Hematopoietic multipotent progenitor cell (in vitro differentiated cells): Measurements from ENCODE around the gene TROAP. TPM values are rescaled to one million over a fixed set of nuclear protein-coding genes. Genes with fewer than 3 reads are reported as not detected.
"Not testable (repeated sequence)": the region's sequence is repeated elsewhere in the genome, so short reads cannot be mapped to it uniquely, and the experiment has no call there.

ENCODE experiments used
- DNase-seq, 3 donors: peaks; one replicate each; pipeline ENCODE4 v3.0.0-alpha.2; 2011 to 2015; ENCODE audit warnings: low read depth in 2 of 3, low spot score in 2 of 3
- total RNA-seq: library from RNA; depleted of rRNA; stranded (reverse); fragments of >200 nt; gene quantifications from one replicate; pipeline ENCODE4 v1.2.3, GENCODE V29; 2012

Gene TROAP
- total RNA-seq, 1 donor: 2.2 TPM

DNA sequence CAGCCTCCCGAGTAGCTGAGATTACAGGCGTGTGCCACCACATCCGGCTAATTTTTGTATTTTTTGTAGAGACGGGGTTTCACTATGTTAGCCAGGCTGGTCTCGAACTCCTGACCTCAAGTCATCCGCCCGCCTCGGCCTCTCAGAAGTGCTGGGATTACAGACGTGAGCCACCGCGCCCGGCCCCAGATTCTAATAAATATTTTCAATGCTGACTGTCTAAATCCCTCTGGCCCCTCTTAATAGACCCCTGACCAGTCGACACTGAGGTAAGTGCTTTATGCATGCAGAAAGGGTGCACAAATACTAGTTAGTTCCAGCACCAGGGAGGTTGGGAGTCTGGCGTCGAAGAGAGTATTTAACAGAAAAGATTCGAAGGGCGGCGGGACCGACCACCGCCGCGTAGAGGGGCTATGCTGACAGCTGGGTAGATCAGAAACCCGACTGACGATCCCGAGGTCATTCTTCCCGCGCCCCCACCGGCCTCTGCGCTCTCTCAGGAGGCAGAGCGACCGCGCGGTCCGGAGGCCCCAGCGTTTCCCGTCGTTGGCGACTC, 43.1 kb downstream of the TROAP start:
- no peak for DNase-seq

GRCh38 chr12:49366652-49367380, 43.8 kb downstream of the TROAP start:
- DNase-seq: peak in 2 of 3 donors; percentile 90 to 92

GRCh38 chr12:49367381-49368239, 44.6 kb downstream of the TROAP start, which contains the start of gene SPATS2:
SPATS2 (plus strand) TSS chr12:49367462; CDS start chr12:49461013, 93,551 bp downstream.
- peak in 1 of 3 donors; percentile 61 for DNase-seq

GRCh38 chr12:49368240-49368600, 45.2 kb downstream of the TROAP start:
- DNase-seq: no peak

GRCh38 chr12:49369411-49370145, 46.5 kb downstream of the TROAP start:
- DNase-seq: peak in 1 of 3 donors; percentile 65

- DNase-seq: no peak
These were observed 47.5 kb downstream of the TROAP start for GRCh38 chr12:49370539-49370938.

- DNase-seq: no peak
These were observed 52.4 kb downstream of the TROAP start for GRCh38 chr12:49375406-49375805.

- DNase-seq: no peak
These were observed 54.3 kb downstream of the TROAP start for GRCh38 chr12:49377386-49377785.

DNA sequence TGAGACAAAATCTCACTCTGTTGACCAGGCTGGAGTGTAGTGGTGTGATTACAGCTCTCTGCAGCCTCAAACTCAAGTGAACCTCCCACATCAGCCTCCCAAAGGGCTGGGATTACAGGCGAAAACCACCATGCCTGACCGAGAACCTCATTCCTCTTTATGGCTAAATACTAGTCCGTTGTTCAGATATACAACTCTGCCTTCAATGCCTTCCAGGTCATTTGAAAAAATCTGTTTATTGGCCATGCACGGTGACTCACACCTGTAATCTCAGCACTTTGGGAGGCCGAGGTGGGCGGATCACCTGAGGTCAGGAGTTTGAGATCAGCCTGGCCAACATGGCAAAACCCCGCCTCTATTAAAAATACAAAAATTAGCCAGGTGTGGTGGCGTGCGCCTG, 57.1 kb downstream of the TROAP start:
- DNase-seq: not testable (repeated sequence)

Other genes with a start within 250 kb of the TROAP start
- 0.81 TPM for gene DHH, start 228.5 kb upstream of the TROAP start, total RNA-seq
- 112 TPM for gene LMBR1L, start 212.4 kb upstream of the TROAP start, total RNA-seq
- 1,377 TPM for gene TUBA1B, start 191.9 kb upstream of the TROAP start, total RNA-seq
- 804 TPM for gene TUBA1A, start 134.2 kb upstream of the TROAP start, total RNA-seq
- 257 TPM for gene TUBA1C, start 58.2 kb upstream of the TROAP start, total RNA-seq
- gene PRPH, start 28.1 kb upstream of the TROAP start, total RNA-seq: under 0.01 TPM
- gene C1QL4, start 13.9 kb downstream of the TROAP start, total RNA-seq: under 0.01 TPM
- gene DNAJC22, start 23.6 kb downstream of the TROAP start, total RNA-seq: not detected
- 11.0 TPM for gene SPATS2, start 44.2 kb downstream of the TROAP start, total RNA-seq
- 2.2 TPM for gene KCNH3, start 215.8 kb downstream of the TROAP start, total RNA-seq
- 79.2 TPM for gene MCRS1, start 244.9 kb downstream of the TROAP start, total RNA-seq